ENCODE measurements around the gene SLC43A1.

SLC43A1 gene

DNA sequence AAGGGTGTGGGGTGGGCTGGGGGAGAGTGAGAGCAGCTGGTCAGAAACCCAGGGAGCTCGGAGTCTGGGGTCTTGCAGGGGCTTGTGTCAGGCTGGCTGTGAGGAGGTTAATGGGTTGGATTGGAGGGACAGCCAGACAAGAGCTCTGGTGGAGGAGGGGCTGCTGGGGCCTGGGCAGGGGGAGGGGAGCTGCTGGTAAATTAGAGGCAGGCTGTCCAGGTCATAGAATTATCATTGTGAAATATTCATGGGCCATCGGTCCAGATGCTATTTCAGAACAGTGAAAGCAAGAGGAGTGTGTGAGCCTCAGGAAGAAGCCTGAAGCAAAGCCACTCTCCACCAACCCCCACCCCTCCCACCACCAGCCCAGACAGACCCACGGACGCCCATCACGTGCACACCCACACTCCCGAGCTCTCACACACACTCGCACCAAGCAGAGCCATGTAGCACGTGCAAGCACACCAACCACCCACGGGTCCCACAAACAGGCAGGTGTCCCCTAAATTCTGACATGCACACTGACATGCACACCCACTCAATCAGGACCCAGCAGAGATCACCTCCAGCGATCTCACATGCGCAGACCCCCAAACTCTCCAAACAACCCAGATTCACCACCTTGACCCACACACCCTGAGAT is 36.4 kb downstream of the SLC43A1 start:
- no peak for DNase-seq (ENCODE audit: low spot score)

- no peak for DNase-seq (ENCODE audit: low spot score)
Measured at GRCh38 chr11:57477507-57478189, 37.9 kb downstream of the SLC43A1 start.

- DNase-seq (ENCODE audit: low spot score) = peak; percentile 89
Measured at GRCh38 chr11:57476757-57477506, 38.6 kb downstream of the SLC43A1 start.

GRCh38 chr11:57476047-57476756 is 39.3 kb downstream of the SLC43A1 start:
- peak; percentile 72 for DNase-seq (ENCODE audit: low spot score)

GRCh38 chr11:57475671-57476046 is 39.8 kb downstream of the SLC43A1 start:
- DNase-seq (ENCODE audit: low spot score) = no peak

GRCh38 chr11:57475191-57475590 is 40.3 kb downstream of the SLC43A1 start:
- no peak for DNase-seq (ENCODE audit: low spot score)

DNA sequence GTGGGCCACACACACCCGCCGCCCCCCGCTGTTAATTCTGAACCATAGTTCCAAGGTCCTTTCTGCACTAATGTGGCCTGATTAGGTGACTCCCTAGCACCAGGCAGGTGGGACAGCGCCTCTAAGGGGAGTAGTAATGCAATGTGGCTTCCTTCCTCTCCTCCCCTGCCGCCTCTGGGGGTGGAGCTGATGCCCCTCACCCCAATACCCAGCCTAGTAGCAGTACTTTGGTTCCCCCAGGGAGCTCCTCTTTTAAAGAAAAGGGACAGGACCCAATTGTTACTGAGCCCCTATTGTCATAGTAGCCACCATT is 40.7 kb downstream of the SLC43A1 start:
- no peak for DNase-seq (ENCODE audit: low spot score)

DNA sequence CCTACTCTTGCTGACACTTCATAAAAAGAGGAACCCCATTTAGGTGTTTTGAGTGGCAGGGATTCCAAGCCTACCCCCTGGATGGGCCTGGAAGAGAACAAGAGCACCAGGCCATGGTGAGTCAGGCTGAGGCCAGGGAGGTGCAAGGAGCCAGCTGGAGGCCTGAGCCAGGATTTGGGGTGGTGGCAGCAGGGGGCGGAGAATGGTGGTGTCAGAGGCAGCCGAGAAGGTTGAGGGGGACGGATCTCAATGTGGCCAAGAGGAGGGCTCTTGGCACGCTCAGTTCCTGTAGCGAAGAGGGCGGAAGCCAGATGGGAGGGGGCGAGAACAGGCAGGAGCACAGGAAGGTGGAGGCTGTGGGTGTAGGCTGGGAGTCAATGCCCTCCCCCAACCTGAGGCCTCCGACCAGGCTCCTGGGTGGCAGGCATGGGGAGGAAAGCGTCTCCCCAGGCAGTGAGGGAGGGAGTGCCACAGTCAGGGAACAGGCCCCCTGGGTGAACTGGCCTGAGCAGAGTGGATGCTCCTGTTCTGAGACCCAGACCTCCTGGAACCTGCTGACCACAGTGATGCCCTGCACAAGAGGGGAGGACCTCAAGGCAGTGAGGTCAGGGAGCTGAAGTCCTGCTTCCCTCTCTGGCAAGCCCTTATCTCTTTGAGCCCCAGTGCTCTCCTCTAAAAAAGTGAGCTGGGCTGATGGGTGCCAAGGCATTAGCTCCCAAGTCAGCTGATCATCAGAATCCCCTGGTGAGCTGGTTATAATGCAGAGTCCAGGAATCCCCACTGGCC is 41.3 kb downstream of the SLC43A1 start:
- DNase-seq (ENCODE audit: low spot score) = peak; percentile 61

DNA sequence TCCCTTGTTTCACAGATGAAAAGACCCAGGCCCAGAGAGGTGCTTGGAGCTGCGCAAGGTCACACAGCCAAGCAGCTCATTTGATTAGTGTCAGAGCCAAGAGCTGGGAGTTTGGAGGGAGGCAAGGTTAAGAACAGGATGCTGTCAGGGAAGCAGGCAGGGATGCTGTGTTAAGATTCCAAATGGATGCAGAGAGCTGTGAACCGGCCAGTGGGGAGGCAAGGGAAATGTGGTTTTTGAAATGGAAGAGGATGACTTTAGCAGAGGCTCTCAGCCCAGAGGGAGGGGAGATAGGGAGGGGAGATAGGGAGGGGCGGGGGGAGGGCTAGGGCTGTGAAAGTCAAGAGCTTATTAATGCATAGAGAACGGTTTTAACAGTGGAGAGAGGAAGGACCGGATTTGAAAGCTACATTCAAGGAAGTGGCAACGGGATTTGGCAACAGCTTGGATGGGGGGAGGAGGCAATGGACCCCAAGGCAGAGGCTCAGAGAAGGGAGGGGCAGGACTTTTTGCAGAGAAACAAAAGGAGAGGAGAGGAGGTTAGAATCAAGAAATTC is 42.1 kb downstream of the SLC43A1 start:
- no peak for DNase-seq (ENCODE audit: low spot score)

- no peak for DNase-seq (ENCODE audit: low spot score)
Measured at GRCh38 chr11:57471496-57471895, 44.0 kb downstream of the SLC43A1 start.

DNA sequence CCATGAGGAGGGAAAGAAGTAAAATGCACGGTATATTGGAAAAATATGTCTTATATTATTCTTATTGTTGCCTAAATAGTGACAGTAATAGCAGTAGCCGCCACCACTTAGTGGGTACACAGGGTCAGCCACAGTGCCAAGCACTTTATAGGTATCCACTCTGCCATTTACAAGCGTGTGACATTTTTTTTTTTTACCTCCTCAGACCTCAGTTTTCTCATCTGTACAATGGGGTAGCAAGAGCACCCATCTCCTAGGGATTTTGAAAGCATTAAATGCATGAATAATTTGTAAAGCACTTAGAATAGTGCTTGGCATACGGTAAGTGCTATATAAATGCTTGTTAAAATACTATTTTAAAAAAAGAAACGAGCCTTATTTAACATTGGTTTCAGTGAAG is 46.2 kb downstream of the SLC43A1 start:
- DNase-seq (ENCODE audit: low spot score) = no peak

- no peak for DNase-seq (ENCODE audit: low spot score)
Measured at GRCh38 chr11:57468276-57468675, 47.2 kb downstream of the SLC43A1 start.

DNA sequence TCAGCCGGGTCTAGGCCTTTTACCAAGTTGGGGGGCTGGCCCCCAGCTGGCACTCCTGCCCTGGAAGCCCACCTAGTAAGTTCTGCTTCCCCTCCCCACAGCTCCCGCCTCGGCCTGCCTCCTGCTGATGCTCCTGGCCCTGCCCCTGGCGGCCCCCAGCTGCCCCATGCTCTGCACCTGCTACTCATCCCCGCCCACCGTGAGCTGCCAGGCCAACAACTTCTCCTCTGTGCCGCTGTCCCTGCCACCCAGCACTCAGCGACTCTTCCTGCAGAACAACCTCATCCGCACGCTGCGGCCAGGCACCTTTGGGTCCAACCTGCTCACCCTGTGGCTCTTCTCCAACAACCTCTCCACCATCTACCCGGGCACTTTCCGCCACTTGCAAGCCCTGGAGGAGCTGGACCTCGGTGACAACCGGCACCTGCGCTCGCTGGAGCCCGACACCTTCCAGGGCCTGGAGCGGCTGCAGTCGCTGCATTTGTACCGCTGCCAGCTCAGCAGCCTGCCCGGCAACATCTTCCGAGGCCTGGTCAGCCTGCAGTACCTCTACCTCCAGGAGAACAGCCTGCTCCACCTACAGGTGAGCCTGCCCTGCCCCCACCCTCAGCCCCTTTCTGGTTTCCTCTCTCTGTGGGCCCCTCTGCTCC is 47.9 kb downstream of the SLC43A1 start:
- DNase-seq (ENCODE audit: low spot score) = no peak

- no peak for DNase-seq (ENCODE audit: low spot score)
Measured at GRCh38 chr11:57466680-57467079, 48.8 kb downstream of the SLC43A1 start.

DNA sequence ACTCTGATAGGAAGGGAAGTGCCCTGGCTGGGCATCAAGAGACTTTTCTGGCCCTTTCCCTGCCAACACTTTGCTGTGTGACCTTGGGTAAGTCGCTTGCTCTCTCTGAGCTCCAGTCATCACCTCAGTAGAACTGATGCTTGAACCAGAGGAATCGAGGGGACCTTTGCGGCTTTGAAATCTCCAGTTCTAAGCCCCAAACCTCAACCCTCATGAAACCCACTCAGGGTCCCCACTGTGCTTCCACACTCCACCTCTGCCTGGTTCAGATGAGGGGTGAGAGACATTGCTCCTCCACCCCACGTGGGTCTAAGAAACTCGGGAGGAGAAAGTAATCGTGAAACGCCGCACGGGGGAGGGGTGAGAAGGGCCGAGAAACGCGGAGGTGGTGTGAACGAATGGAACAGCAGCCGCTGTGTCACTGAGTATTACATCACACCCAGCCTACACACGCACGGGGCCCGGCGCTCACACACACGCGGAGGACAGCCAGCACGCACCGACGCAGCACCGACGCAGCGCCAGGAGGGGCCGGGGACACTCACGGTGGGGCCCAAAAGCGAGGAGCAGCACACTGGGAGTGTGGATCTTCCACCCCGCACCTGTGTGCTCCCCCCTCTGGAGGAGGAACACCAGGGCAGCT is 50.8 kb downstream of the SLC43A1 start:
- no peak for DNase-seq (ENCODE audit: low spot score)

DNA sequence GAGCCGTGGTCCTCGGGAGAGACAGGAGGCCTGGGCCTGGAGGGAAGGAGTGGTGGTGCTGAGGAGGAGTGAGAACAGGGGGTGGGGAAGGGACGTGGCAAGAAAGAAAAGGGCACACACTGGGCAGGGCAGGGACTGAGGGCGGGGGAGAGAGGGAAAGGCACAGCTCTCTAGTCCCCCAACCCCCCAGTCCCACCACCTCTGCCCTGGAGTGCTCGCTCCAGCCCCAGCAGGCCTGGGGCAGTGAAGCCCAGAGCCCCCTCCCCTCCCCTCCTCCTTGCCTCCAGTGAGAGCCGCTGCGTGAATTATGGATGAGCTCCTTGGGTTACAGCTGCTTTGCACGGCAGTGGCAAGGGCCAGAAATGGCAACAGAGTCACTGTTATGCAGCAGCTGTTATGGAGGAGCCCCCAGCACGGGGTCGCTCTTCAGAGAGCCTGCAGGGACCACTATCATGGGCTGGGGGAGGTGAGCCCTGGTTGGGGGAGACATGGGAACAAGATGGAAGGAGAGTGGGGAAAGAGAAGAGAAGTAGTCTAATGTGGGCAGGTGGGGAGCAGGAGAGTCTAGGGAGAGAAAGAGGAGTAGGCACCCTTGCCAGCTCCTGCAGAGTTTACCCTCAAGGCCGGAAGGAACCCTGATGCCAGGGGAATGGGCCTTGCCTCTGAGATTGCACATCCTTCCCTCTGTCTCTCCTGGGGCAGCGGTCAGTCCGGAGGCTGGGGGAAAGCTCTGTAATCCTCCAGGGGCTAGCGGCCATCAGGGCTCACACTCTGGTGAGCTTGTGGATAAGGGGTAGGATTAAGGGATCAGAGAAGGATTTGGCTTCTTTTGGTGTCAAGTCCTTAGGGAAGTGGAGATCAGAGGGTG is 51.6 kb downstream of the SLC43A1 start:
- DNase-seq (ENCODE audit: low spot score) = no peak

DNA sequence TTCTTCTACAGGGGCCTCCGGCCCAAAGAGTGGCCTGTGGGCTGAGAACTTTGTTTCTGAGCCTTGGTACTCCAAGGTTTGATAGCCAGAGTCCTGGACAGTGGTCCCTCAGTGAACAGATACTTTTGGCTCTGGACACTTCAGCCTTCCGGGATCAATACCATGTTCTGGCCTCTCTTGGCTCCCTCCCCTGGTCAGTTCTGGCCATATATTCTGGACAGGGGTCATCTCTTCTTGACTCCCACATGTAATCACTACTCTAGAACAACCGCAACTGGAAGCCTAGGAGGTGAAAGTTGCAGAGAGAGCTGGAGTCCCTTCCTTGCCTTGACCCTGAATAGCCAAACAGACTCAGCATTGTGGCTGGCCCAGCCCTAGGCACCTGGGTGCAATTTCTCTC is 52.9 kb downstream of the SLC43A1 start:
- no peak for DNase-seq (ENCODE audit: low spot score)

DNA sequence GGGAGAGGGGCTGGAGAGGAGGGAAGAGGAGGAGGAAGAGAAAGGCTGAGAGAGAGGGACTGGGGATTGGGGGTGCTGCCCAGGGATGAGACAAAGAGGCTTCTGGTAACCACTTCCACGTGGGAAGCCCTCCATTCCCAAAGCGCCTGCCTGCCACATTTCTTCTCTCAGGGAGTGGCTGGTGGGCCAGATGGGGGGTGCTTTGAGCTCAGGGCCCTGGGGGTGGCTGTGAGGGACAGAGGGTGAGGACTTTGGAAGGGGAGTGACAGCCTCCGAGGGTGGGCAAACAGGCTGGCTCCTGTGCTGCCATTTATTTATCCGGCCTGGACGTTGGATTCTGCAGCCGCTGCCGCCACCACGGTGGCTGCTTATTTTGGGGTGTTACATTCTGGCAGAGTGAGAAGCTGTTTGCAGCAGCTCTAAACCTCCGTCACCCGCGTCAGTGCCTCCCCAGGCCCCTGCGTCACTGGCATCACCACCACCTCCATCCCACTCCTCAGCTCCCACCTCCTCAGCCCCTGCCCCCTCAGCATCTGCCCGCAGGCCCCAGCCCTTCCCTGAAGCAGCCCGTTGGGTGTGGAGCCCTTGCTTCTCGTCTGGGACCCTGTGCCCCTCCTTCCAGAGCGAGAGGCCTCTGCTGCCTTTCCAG is 53.5 kb downstream of the SLC43A1 start:
- no peak for DNase-seq (ENCODE audit: low spot score)

Measured in AG08396 (cell line).